Activated CD8-positive, alpha-beta memory T cell treated with anti-CD3 and anti-CD28 coated beads for 4 hours (primary cell): ENCODE data around the gene CCNJL.

Experiments
- DNase-seq, 2 donors: peaks; one replicate each; pipeline ENCODE4 v3.0.0-alpha.2; 2020; ENCODE audit warnings: low read depth in 2 of 2

CCNJL gene

GRCh38 chr5:160229190-160229742 is 83.1 kb downstream of the CCNJL start, which contains the start of gene FABP6:
Gene FABP6 (plus strand): TSS chr5:160229506. CDS start chr5:160229558, 52 bp downstream.
- DNase-seq, result no peak

- no peak for DNase-seq
Observed at GRCh38 chr5:160227012-160227411, 85.4 kb downstream of the CCNJL start.

GRCh38 chr5:160221082-160221481 is 91.3 kb downstream of the CCNJL start:
- DNase-seq, result no peak

GRCh38 chr5:160219356-160219755 is 93.0 kb downstream of the CCNJL start:
- no peak for DNase-seq

- DNase-seq, result no peak
Observed at GRCh38 chr5:160213537-160213936, 98.8 kb downstream of the CCNJL start.

GRCh38 chr5:160211352-160211751 is 101.0 kb downstream of the CCNJL start:
- no peak for DNase-seq

- DNase-seq, result no peak
Observed at GRCh38 chr5:160210606-160211005, 101.8 kb downstream of the CCNJL start.

- no peak for DNase-seq
Observed at GRCh38 chr5:160209917-160210316, 102.4 kb downstream of the CCNJL start.

- no peak for DNase-seq
Observed at GRCh38 chr5:160207061-160207460, 105.3 kb downstream of the CCNJL start.
